CD4-positive, alpha-beta T cell treated with Interleukin-1 beta for 1 hour (primary cell): Measurements from ENCODE around the gene CFB.
"Not testable (repeated sequence)": the region's sequence is repeated elsewhere in the genome, so short reads cannot be mapped to it uniquely, and the experiment has no call there.

Source experiments
- DNase-seq, 2 donors: peaks; one replicate each; pipeline ENCODE4 v3.0.0-alpha.2; 2020 to 2022

Gene CFB

GRCh38 chr6:31971993-31972708 lies 26.3 kb downstream of the CFB start, which contains the start of gene DXO:
Gene DXO, minus strand, starts transcription at chr6:31972138. Its CDS starts 463 bp downstream, at chr6:31971675.
- peak; percentile 99 for DNase-seq

- peak in 1 of 2 donors; percentile 14 for DNase-seq
These were observed 26.9 kb downstream of the CFB start for GRCh38 chr6:31972709-31973350.

- not testable (repeated sequence) for DNase-seq
These were observed 30.2 kb downstream of the CFB start for GRCh38 chr6:31976065-31976464.

GRCh38 chr6:31977816-31978431 lies 32.0 kb downstream of the CFB start:
- DNase-seq = no peak

GRCh38 chr6:31978831-31979230 lies 32.9 kb downstream of the CFB start:
- DNase-seq = no peak

GRCh38 chr6:31979238-31979898 lies 33.5 kb downstream of the CFB start:
- no peak for DNase-seq

- DNase-seq = not testable (repeated sequence)
These were observed 34.4 kb downstream of the CFB start for GRCh38 chr6:31980195-31980876.

- DNase-seq = not testable (repeated sequence)
These were observed 35.1 kb downstream of the CFB start for GRCh38 chr6:31980998-31981397.

- DNase-seq = not testable (repeated sequence)
These were observed 35.8 kb downstream of the CFB start, which contains the start of gene C4A for GRCh38 chr6:31981744-31982143. Gene C4A, plus strand, starts transcription at chr6:31982057. Its CDS starts 51 bp downstream, at chr6:31982108.

GRCh38 chr6:31989363-31989762 lies 43.5 kb downstream of the CFB start:
- not testable (repeated sequence) for DNase-seq

- DNase-seq = not testable (repeated sequence)
These were observed 48.5 kb downstream of the CFB start for GRCh38 chr6:31994421-31994820.

- DNase-seq = not testable (repeated sequence)
These were observed 50.5 kb downstream of the CFB start for GRCh38 chr6:31996385-31996784.
